C4-2B (cell line): Measurements from ENCODE around the gene PLXNA4.

Experiments used
- H3K27ac ChIP-seq: fragments of 450-650 bp; 2 replicates; pipeline ENCODE4 v1.5.1; 2017
- CTCF ChIP-seq: fragments of 450-650 bp; conservative IDR thresholded peaks from 2 replicates; pipeline ENCODE4 v1.5.1; 2017; ENCODE audit warnings: mild to moderate bottlenecking
- ZFX ChIP-seq: fragments of 450-650 bp; IDR thresholded peaks from 2 replicates; pipeline ENCODE4 v1.6.1; 2017

The PLXNA4 gene

GRCh38 chr7:132270517-132270916 is 305.8 kb downstream of the PLXNA4 start:
- H3K27ac ChIP-seq = no peak overlapping the region
- no peak for TF ChIP-seq CTCF
- TF ChIP-seq ZFX = no peak

- no peak overlapping the region for H3K27ac ChIP-seq
- TF ChIP-seq CTCF (no peak), ZFX (no peak)
Observed at GRCh38 chr7:132269718-132270117, 306.6 kb downstream of the PLXNA4 start.

DNA sequence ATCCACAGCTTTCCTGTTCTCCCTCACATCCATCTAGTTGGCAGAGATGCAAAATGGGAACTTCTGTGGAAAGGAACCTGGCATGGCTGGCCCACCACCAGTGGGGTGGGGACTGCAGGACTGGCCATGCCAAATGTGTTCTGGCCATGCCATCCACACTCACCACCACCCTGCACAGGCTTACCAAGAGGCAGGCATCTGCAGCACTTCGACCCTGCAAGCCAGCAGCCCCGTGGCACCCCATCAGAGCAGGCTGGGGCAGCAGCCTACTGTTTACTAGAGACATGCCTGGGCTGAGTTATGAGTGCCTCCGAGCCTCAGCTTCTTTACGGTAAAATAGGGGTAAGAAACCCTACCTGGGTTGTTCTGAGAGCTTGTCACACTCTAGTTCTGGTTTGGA is 313.1 kb downstream of the PLXNA4 start:
- no peak for TF ChIP-seq CTCF
- TF ChIP-seq ZFX = no peak
- no peak overlapping the region for H3K27ac ChIP-seq

GRCh38 chr7:132262160-132262470 is 314.2 kb downstream of the PLXNA4 start:
- TF ChIP-seq CTCF (no peak), ZFX (no peak)
- no peak overlapping the region for H3K27ac ChIP-seq

GRCh38 chr7:132261327-132262159 is 314.7 kb downstream of the PLXNA4 start:
- H3K27ac ChIP-seq = no peak overlapping the region
- TF ChIP-seq CTCF = no peak
- TF ChIP-seq ZFX = no peak

DNA sequence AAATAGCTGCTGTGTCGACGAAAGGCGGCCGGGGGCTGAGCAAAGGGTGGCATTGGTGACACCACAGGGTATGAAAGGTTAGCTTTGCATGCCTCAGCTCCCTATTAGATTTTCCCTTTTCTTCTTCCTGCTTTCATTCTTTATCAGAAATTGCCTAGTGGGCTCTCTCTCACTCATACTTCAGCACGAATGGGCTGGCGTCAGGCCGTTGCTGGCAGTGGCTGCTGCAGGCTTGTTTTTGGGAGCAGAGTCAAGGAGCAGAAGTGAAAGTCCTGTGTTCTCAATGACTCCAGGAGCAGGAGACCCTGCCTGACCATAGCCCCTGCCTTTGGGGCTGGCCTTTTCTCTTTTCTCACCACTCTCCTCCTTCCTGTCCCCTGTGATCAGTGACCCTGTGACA is 318.0 kb downstream of the PLXNA4 start:
- TF ChIP-seq CTCF (no peak), ZFX (no peak)
- no peak overlapping the region for H3K27ac ChIP-seq

DNA sequence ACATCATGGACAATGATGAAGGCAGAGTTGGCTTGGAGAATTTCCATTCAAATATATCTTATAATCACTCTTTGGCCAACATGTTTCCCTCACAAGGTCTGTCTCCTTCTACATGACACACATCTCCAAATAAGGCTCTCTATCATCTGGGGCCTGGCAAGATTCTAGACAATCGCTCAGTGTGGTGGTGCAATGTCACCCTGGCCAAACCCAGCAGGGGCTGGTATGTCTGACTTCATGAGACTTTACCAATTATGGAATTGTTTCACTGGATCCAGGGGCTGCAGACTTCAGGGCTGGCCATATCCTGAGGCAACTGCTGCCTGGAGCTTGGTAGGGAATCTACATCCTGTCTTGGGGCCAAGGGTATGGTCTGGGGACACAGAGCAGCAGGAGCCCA is 319.0 kb downstream of the PLXNA4 start:
- no peak for TF ChIP-seq ZFX
- no peak for TF ChIP-seq CTCF
- H3K27ac ChIP-seq = no peak overlapping the region
